ENCODE results near the gene CRPPA.

CRPPA gene

DNA sequence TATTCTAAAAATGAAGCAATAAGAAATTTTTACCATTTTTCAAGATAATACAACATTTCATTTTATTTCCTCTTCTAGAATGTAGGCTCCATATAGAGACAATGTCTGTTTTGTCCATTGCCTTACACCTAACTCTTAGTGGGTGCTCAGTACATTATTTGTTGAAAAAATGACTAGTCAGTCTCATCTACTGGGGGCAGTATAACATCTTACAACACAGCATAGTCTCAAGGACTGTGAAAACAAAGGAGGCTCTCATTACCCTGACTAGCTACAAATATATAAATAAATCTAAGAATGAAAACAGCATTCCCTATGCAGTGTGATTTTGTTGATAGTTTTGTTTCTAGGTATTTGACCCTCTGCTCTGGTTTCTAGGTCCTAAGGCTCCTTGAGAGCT, 11.6 kb downstream of the CRPPA start:
- DNase-seq (ENCODE audit: extremely low spot score): no peak
- CTCF ChIA-PET: interaction anchor here (1.5 kb wide), 1 partner anchor 155 kb away, joined by 6 read pairs; no protein-coding TSS in a partner anchor
- POLR2A ChIA-PET: interaction anchor here (1.0 kb wide), 1 partner anchor 11 kb away, joined by 3 read pairs; no protein-coding TSS in a partner anchor
- TF ChIP-seq ELF4 (IDR thresholded peaks at IDR 0.05): no peak
- TF ChIP-seq FOXA1 (IDR thresholded peaks at IDR 0.05): no peak
- no peak for TF ChIP-seq ZNF384 (IDR thresholded peaks at IDR 0.05)
- TF ChIP-seq BHLHE40 (IDR thresholded peaks at IDR 0.05; ENCODE audit: borderline replicate concordance): no peak
- no peak for TF ChIP-seq CTBP1 (IDR thresholded peaks at IDR 0.05; ENCODE audit: borderline replicate concordance)
- no peak for TF ChIP-seq TARDBP (IDR thresholded peaks at IDR 0.05)
- TF ChIP-seq ARNT (IDR thresholded peaks at IDR 0.05): no peak
- TF ChIP-seq FOXK2 (IDR thresholded peaks at IDR 0.05): no peak
- no peak for TF ChIP-seq FOXM1 (IDR thresholded peaks at IDR 0.05; ENCODE audit: borderline replicate concordance)
- TF ChIP-seq, protein P1, sequence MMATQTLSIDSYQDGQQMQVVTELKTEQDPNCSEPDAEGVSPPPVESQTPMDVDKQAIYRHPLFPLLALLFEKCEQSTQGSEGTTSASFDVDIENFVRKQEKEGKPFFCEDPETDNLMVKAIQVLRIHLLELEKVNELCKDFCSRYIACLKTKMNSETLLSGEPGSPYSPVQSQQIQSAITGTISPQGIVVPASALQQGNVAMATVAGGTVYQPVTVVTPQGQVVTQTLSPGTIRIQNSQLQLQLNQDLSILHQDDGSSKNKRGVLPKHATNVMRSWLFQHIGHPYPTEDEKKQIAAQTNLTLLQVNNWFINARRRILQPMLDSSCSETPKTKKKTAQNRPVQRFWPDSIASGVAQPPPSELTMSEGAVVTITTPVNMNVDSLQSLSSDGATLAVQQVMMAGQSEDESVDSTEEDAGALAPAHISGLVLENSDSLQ (IDR thresholded peaks at IDR 0.05): no peak

DNA sequence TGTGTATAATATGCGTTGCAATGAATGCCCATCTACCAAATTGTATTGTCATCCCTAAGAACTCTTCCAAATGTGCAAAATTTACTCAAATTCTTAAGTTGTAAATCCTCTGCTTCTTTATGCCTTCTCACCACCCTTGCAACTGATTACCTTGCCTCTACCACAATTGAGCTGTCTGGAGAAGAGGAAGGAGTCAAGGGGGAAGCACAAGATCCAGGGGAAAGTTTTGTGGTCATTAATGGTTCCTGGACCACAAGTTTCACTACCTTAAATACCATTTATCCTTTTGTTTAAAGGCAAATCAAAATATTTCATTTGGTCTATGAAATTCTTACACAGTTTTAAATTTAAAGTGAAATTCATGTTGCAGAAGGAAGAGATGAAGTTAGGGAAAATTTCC, 16.7 kb downstream of the CRPPA start:
- TF ChIP-seq ZNF384 (IDR thresholded peaks at IDR 0.05) (no peak), ARNT (IDR thresholded peaks at IDR 0.05) (no peak), FOXA1 (IDR thresholded peaks at IDR 0.05) (no peak), LEF1 (IDR thresholded peaks at IDR 0.05; ENCODE audit: borderline replicate concordance) (no peak), FOXK2 (IDR thresholded peaks at IDR 0.05) (no peak), NFRKB (IDR thresholded peaks at IDR 0.05) (no peak), HDGF (IDR thresholded peaks at IDR 0.05; ENCODE audit: borderline replicate concordance) (no peak), L3MBTL2 (conservative IDR thresholded peaks at IDR 0.05) (no peak), ELF4 (IDR thresholded peaks at IDR 0.05) (no peak), SUZ12 (IDR thresholded peaks at IDR 0.05) (no peak), TARDBP (IDR thresholded peaks at IDR 0.05) (no peak), FOXM1 (IDR thresholded peaks at IDR 0.05; ENCODE audit: borderline replicate concordance) (no peak), SP1 (IDR thresholded peaks at IDR 0.05) (no peak), BHLHE40 (IDR thresholded peaks at IDR 0.05; ENCODE audit: borderline replicate concordance) (no peak), CTBP1 (IDR thresholded peaks at IDR 0.05; ENCODE audit: borderline replicate concordance) (no peak)
- TF ChIP-seq, protein P1 (IDR thresholded peaks at IDR 0.05): no peak
- CTCF ChIA-PET: no interaction called here
- no peak for DNase-seq (ENCODE audit: extremely low spot score)
- POLR2A ChIA-PET: no interaction called here

DNA sequence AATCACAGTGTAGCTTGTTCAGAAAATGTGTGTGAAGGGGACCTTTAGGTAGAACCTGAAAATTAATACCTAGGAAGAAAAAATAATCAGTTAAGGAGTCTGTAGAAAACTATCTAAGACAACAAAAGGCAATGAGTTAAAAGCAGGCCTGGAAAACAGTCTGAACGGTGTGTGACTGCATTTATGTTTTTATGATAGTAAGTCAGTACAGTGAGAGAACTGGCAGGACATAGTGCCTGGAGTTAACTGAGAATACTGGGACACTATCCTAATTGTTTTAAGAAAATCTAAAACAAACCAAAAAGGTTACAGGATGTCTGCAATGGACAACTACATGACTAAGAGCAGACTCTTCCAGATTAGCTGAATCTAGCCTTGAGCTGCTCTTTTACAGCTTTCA, 17.9 kb downstream of the CRPPA start:
- ChIA-PET CTCF (no interaction called here), POLR2A (interaction anchor here (1.1 kb wide), 1 partner anchor 18 kb away, joined by 5 read pairs; the partner anchor contains the start of gene CRPPA)
- DNase-seq (ENCODE audit: extremely low spot score): no peak
- TF ChIP-seq FOXA1 (IDR thresholded peaks at IDR 0.05) (no peak), LEF1 (IDR thresholded peaks at IDR 0.05; ENCODE audit: borderline replicate concordance) (no peak), ZNF384 (IDR thresholded peaks at IDR 0.05) (no peak), FOXK2 (IDR thresholded peaks at IDR 0.05) (no peak), ARNT (IDR thresholded peaks at IDR 0.05) (no peak), BHLHE40 (IDR thresholded peaks at IDR 0.05; ENCODE audit: borderline replicate concordance) (no peak), HDGF (IDR thresholded peaks at IDR 0.05; ENCODE audit: borderline replicate concordance) (no peak), NFRKB (IDR thresholded peaks at IDR 0.05) (no peak), CTBP1 (IDR thresholded peaks at IDR 0.05; ENCODE audit: borderline replicate concordance) (no peak), ELF4 (IDR thresholded peaks at IDR 0.05) (no peak), L3MBTL2 (conservative IDR thresholded peaks at IDR 0.05) (no peak), SUZ12 (IDR thresholded peaks at IDR 0.05) (no peak), TARDBP (IDR thresholded peaks at IDR 0.05) (no peak)
- TF ChIP-seq, protein P1 (IDR thresholded peaks at IDR 0.05): no peak

DNA sequence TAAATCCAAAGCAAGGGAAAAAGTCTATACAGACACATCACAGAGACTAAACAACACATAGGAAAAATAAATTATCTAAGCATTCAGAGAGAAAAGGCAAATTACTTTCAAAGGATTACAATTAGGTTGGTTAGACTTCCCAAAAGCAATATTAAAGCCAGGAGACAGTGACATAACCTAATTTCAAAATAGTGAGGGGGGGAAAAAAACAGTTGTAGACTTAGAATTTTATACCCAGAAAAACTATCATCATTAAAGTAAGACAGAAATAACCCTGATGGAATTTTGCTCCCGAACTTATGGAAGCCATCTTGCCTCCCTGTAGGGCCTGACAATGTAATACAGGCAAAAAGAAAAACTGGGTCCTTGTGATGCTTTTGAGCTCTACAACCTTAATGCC, 18.4 kb downstream of the CRPPA start:
- DNase-seq (ENCODE audit: extremely low spot score): no peak
- ChIA-PET POLR2A (interaction anchor here (1.1 kb wide), 1 partner anchor 18 kb away, joined by 5 read pairs; the partner anchor contains the start of gene CRPPA), CTCF (no interaction called here)
- TF ChIP-seq ZNF384 (IDR thresholded peaks at IDR 0.05): no peak
- TF ChIP-seq FOXM1 (IDR thresholded peaks at IDR 0.05; ENCODE audit: borderline replicate concordance): no peak
- TF ChIP-seq ARNT (IDR thresholded peaks at IDR 0.05): no peak
- no peak for TF ChIP-seq ELF4 (IDR thresholded peaks at IDR 0.05)
- TF ChIP-seq TARDBP (IDR thresholded peaks at IDR 0.05): no peak
- TF ChIP-seq, protein P1 (IDR thresholded peaks at IDR 0.05): no peak
- TF ChIP-seq SP1 (IDR thresholded peaks at IDR 0.05): no peak
- TF ChIP-seq LEF1 (IDR thresholded peaks at IDR 0.05; ENCODE audit: borderline replicate concordance): no peak
- no peak for TF ChIP-seq HDGF (IDR thresholded peaks at IDR 0.05; ENCODE audit: borderline replicate concordance)
- TF ChIP-seq FOXA1 (IDR thresholded peaks at IDR 0.05): no peak
- no peak for TF ChIP-seq BHLHE40 (IDR thresholded peaks at IDR 0.05; ENCODE audit: borderline replicate concordance)
- no peak for TF ChIP-seq NFRKB (IDR thresholded peaks at IDR 0.05)
- TF ChIP-seq SUZ12 (IDR thresholded peaks at IDR 0.05): no peak
- TF ChIP-seq CTBP1 (IDR thresholded peaks at IDR 0.05; ENCODE audit: borderline replicate concordance): no peak
- no peak for TF ChIP-seq FOXK2 (IDR thresholded peaks at IDR 0.05)
- TF ChIP-seq L3MBTL2 (conservative IDR thresholded peaks at IDR 0.05): no peak

DNA sequence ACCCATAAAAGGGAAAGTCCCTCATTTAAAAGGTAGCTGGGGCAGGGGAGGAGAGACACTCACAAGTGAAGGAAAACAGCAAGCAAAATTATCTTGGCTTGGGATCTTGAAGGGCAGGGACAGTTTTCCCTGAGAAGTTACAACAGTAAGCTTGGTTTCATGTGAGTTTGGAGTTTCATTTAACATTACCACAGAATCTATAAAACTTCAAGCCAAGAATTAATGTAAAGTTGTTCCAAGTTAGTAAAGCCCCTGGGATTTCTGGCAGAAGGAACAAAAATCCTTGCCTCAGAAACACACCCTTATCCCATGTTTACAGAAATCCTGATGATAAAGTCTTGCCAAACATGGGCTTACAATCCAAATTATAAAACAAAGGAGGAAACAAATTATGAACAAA, 19.2 kb downstream of the CRPPA start:
- ChIA-PET POLR2A (no interaction called here), CTCF (no interaction called here)
- TF ChIP-seq NFRKB (IDR thresholded peaks at IDR 0.05) (no peak), CTBP1 (IDR thresholded peaks at IDR 0.05; ENCODE audit: borderline replicate concordance) (no peak), TARDBP (IDR thresholded peaks at IDR 0.05) (no peak)
- no peak for DNase-seq (ENCODE audit: extremely low spot score)

GRCh38 chr7:16400893-16401275, 20.5 kb downstream of the CRPPA start:
- ChIA-PET POLR2A (no interaction called here), CTCF (no interaction called here)
- no peak for DNase-seq (ENCODE audit: extremely low spot score)
- TF ChIP-seq L3MBTL2 (conservative IDR thresholded peaks at IDR 0.05) (no peak), ARNT (IDR thresholded peaks at IDR 0.05) (no peak), ZNF384 (IDR thresholded peaks at IDR 0.05) (no peak), HDGF (IDR thresholded peaks at IDR 0.05; ENCODE audit: borderline replicate concordance) (no peak)
- TF ChIP-seq, protein P1 (IDR thresholded peaks at IDR 0.05): no peak

Data from HEK293T (cell line).